ENCODE results near the gene PROK1. TPM values are rescaled to one million over a fixed set of nuclear protein-coding genes. Genes with fewer than 3 reads are reported as not detected.

The PROK1 gene
- total RNA-seq, 3 donors from 2014 or later, result not detected

DNA sequence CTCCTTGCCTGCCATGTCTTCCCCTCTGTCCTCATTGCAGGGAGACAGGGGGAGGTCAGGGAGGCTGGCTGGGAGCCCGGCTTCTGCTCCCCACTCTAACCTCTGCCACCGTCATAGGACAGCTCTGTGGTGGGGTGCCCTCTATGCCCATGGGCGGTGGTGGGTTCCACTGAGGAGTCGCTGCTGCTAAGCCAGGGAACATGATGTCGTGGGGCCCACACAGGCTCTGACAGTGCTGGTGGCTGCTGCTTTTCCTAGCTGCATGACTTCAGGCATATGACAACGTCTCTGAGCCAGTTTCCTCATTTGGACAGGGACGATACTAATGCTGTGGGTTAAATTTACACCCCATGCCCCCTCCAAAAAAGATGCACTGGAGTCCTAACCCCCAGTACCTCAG is 53.3 kb downstream of the PROK1 start:
- no peak overlapping the region for H3K4me3 ChIP-seq
- no peaks in the 10 kb centered on the region for H3K4me1 ChIP-seq (ENCODE audit: low read depth)
- H3K36me3 ChIP-seq (ENCODE audit: low read depth), result no peaks in the 10 kb centered on the region
- ATAC-seq (no peak), DNase-seq (no peak)
- intact Hi-C loops (cut with DNase I, micrococcal nuclease), result no loop called here
- no peak for TF ChIP-seq CTCF (IDR thresholded peaks at IDR 0.05)
- H3K9me3 ChIP-seq, result no peaks in the 10 kb centered on the region

DNA sequence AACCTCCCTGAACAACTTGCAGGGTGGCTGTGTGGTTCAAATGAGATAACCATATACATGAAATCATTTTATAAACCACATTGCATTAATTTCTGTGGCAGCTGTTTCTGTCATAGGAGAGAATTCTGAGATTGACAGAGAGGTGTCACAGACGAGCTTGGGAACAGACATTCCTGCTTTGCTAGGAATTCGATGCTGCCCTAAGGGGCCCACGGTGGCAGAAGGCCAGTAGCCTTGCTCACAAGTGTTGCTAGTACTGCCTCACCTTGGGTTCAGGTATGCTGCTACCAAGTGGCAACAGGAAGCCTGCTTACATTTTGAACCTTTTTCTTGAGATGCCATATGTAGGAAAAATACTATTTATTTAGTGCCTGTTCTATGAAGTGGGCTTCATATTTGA is 54.6 kb downstream of the PROK1 start:
- intact Hi-C loops (cut with DNase I, micrococcal nuclease), result no loop called here
- Histone ChIP-seq H3K36me3 (ENCODE audit: low read depth) (no peaks in the 10 kb centered on the region), H3K4me1 (ENCODE audit: low read depth) (no peaks in the 10 kb centered on the region), H3K9me3 (no peaks in the 10 kb centered on the region), H3K4me3 (no peak overlapping the region)
- no peak for TF ChIP-seq CTCF (IDR thresholded peaks at IDR 0.05)
- DNase-seq (no peak), ATAC-seq (no peak)

DNA sequence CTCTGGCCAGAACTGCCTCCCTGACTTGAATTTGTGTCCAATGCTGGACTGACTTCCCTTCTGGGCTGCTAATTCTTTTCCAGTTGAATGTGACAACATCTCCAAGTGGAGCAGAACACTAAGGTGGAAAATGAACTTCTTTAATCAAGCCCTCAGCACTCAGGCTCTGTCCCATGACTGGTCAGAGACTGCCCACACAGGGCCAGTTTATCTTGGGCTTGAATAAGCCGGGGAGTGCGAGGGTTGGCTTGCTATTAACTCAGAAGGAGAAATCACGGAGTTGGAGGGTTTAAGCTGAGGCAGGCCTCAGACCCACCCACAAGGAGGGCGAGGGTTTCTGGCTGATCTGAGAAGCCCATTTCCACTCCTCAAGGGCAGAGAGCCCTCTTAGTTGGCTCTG is 55.6 kb downstream of the PROK1 start:
- Histone ChIP-seq H3K4me1 (ENCODE audit: low read depth) (no peaks in the 10 kb centered on the region), H3K36me3 (ENCODE audit: low read depth) (no peaks in the 10 kb centered on the region), H3K4me3 (no peak overlapping the region), H3K9me3 (no peaks in the 10 kb centered on the region)
- ATAC-seq (no peak), DNase-seq (no peak)
- no peak for TF ChIP-seq CTCF (IDR thresholded peaks at IDR 0.05)
- intact Hi-C loops (cut with DNase I, micrococcal nuclease), result no loop called here

Other genes starting within 250 kb of the PROK1 start
- gene KCNC4, start 240.8 kb upstream of the PROK1 start, total RNA-seq, result 10 to 100 TPM in 1 of 3 donors, 1 to 10 TPM in 2; 4.9 to 12.8 (median 8.0) TPM
- 10 to 100 TPM; 24.1 to 29.0 (median 26.7) TPM for gene RBM15, start 111.8 kb upstream of the PROK1 start, total RNA-seq
- gene SLC16A4, start 60.1 kb upstream of the PROK1 start, total RNA-seq, result 1 to 10 TPM in 2 of 3 donors, under 1 TPM in 1; 0.67 to 4.4 (median 1.8) TPM
- gene LAMTOR5, start 43.5 kb upstream of the PROK1 start, total RNA-seq, result 100 to 1,000 TPM in 2 of 3 donors, 10 to 100 TPM in 1; 95.3 to 114 (median 108) TPM
- not detected for gene KCNA10, start 68.0 kb downstream of the PROK1 start, total RNA-seq
- 1 to 10 TPM in 1 of 3 donors, under 1 TPM in 2; 0.12 to 4.7 (median 0.46) TPM for gene KCNA2, start 155.2 kb downstream of the PROK1 start, total RNA-seq
- gene KCNA3, start 223.8 kb downstream of the PROK1 start, total RNA-seq, result 1 to 10 TPM; 1.5 to 2.7 (median 1.9) TPM